H1 (cell line): Measurements from ENCODE around the gene TRIM52. TPM values are rescaled to one million over a fixed set of nuclear protein-coding genes. Genes with fewer than 3 reads are reported as not detected.

Experiments used
- CTCF ChIA-PET: fragments of 300-600 bp; sonication (Branson Sonifier 250); formaldehyde crosslinking; loops from one replicate; lab custom pipeline; 2021; ENCODE audit not compliant: partially characterized antibody; lab: Charles Lee
- POLR2A ChIA-PET: fragments of 300-600 bp; sonication (Branson Sonifier 250); formaldehyde crosslinking; loops from one replicate; lab custom pipeline; 2021; ENCODE audit warnings: inconsistent platforms; ENCODE audit not compliant: partially characterized antibody; lab: Charles Lee
- DNase-seq, 2 experiments: peaks; one replicate each; pipeline versions ENCODE4 v3.0.0 to v3.0.0-alpha.2; 2010 to 2022; ENCODE audit warnings: low spot score in 2 of 2, low read depth in 1 of 2, mixed read lengths in 1 of 2
- FAIRE-seq: peaks from 2 replicates; lab custom pipeline; 2011; peaks lifted over from hg19 to GRCh38; lab: Jason Lieb, UNC
- H2AFZ ChIP-seq: 2 replicates; pipeline ENCODE4 v1.8.1; 2012; ENCODE audit warnings: low read length, inconsistent platforms
- H2AK5ac ChIP-seq: 2 replicates; pipeline ENCODE4 v1.6.1; 2013; ENCODE audit warnings: low read depth, low read length
- H2BK120ac ChIP-seq: replicated peaks from 2 replicates; pipeline ENCODE3; 2013; ENCODE audit warnings: low read depth, low read length, inconsistent platforms
- H2BK12ac ChIP-seq: 2 replicates; pipeline ENCODE4 v1.6.1; 2013; ENCODE audit warnings: low read depth, low read length
- H2BK15ac ChIP-seq: 2 replicates; pipeline ENCODE4 v1.6.1; 2013; ENCODE audit warnings: low read length
- H2BK20ac ChIP-seq: 2 replicates; pipeline ENCODE4 v1.6.1; 2013; ENCODE audit warnings: low read length
- H2BK5ac ChIP-seq: 2 replicates; pipeline ENCODE4 v1.6.1; 2013; ENCODE audit warnings: low read depth, low read length
- H3K14ac ChIP-seq: 2 replicates; pipeline ENCODE4 v1.6.1; 2013; ENCODE audit warnings: inconsistent platforms; ENCODE audit not compliant: insufficient read length
- H3K18ac ChIP-seq: 2 replicates; pipeline ENCODE4 v1.6.1; 2013; ENCODE audit warnings: low read length; ENCODE audit errors: extremely low read depth
- H3K23ac ChIP-seq: 2 replicates; pipeline ENCODE4 v1.6.1; 2013; ENCODE audit warnings: inconsistent platforms; ENCODE audit not compliant: insufficient read length
- H3K23me2 ChIP-seq: 2 replicates; pipeline ENCODE4 v1.6.1; 2013; ENCODE audit warnings: low read depth, low read length
- H3K27ac ChIP-seq: 2 replicates; pipeline ENCODE4 v1.6.1; 2011; ENCODE audit warnings: low read depth, low read length, inconsistent platforms
- H3K27me3 ChIP-seq, 4 experiments: replicated peaks in 1 of 4; 1 replicate in 1 of 4; 2 replicates in 3 of 4; pipeline versions ENCODE4 v1.6.1 to v1.8.1; 2011 to 2013; ENCODE audit warnings: low read length in 3 of 4, mild to moderate bottlenecking in 3 of 4, inconsistent platforms in 2 of 4, mixed read lengths in 2 of 4, moderate library complexity in 1 of 4; ENCODE audit not compliant: control insufficient read depth in 3 of 4, insufficient read depth in 3 of 4; ENCODE audit errors: extremely low read depth in 1 of 4
- H3K36me3 ChIP-seq, 4 experiments: 2 replicates each; pipeline versions ENCODE4 v1.6.1 to v1.8.1; 2011 to 2013; ENCODE audit warnings: mild to moderate bottlenecking in 4 of 4, low read length in 3 of 4, moderate library complexity in 2 of 4, control low read depth in 1 of 4, inconsistent platforms in 1 of 4; ENCODE audit not compliant: insufficient read depth in 4 of 4, control insufficient read depth in 2 of 4
- H3K4ac ChIP-seq: replicated peaks from 2 replicates; pipeline ENCODE3; 2013; ENCODE audit warnings: low read length, low read depth, mixed read lengths, inconsistent platforms; ENCODE audit not compliant: insufficient read length
- H3K4me1 ChIP-seq, 4 experiments: replicated peaks in 1 of 4; 1 replicate in 1 of 4; 2 replicates in 3 of 4; pipeline versions ENCODE4 v1.6.1 to v1.8.1; 2011 to 2013; ENCODE audit warnings: low read length in 3 of 4, inconsistent platforms in 2 of 4, mixed read lengths in 1 of 4; ENCODE audit not compliant: insufficient read depth in 4 of 4, control insufficient read depth in 3 of 4
- H3K4me2 ChIP-seq, 2 experiments: 2 replicates each; pipeline versions ENCODE4 v1.6.1 to v1.8.1; 2011 to 2013; ENCODE audit warnings: low read depth in 2 of 2, low read length in 2 of 2, control low read depth in 1 of 2, inconsistent platforms in 1 of 2, mild to moderate bottlenecking in 1 of 2; ENCODE audit not compliant: insufficient read depth in 1 of 2
- H3K4me3 ChIP-seq, 4 experiments: fragments of 200-600, 300-600 bp in 1 of 4; sonication (generic), shearing (Covaris generic), sonication (Bioruptor Twin) in 1 of 4; 2 replicates each; pipeline versions ENCODE4 v1.5.1 to v1.8.1; 2011 to 2016; ENCODE audit warnings: low read length in 4 of 4, low read depth in 3 of 4, control low read depth in 2 of 4, inconsistent platforms in 2 of 4, mild to moderate bottlenecking in 2 of 4, mixed read lengths in 1 of 4, moderate library complexity in 1 of 4; ENCODE audit not compliant: insufficient read depth in 2 of 4; ENCODE audit errors: extremely low read depth in 1 of 4
- H3K56ac ChIP-seq: replicated peaks from 2 replicates; pipeline ENCODE3; 2013; ENCODE audit warnings: low read depth, mild to moderate bottlenecking, mixed read lengths, low read length, inconsistent platforms; ENCODE audit not compliant: insufficient read length
- H3K79me1 ChIP-seq: 2 replicates; pipeline ENCODE4 v1.6.1; 2013; ENCODE audit warnings: low read depth, low read length, control low read depth
- H3K79me2 ChIP-seq, 2 experiments: 2 replicates each; pipeline versions ENCODE4 v1.6.1 to v1.8.1; 2012 to 2013; ENCODE audit warnings: low read length in 2 of 2, mild to moderate bottlenecking in 2 of 2, inconsistent platforms in 1 of 2; ENCODE audit not compliant: insufficient read depth in 2 of 2, control insufficient read depth in 1 of 2
- H3K9ac ChIP-seq, 4 experiments: replicated peaks in 1 of 4; 1 replicate in 1 of 4; 2 replicates in 3 of 4; pipeline versions ENCODE4 v1.6.1 to v1.8.1; 2011 to 2013; ENCODE audit warnings: low read depth in 3 of 4, low read length in 3 of 4, control low read depth in 2 of 4, mild to moderate bottlenecking in 2 of 4, moderate library complexity in 2 of 4, inconsistent platforms in 1 of 4; ENCODE audit errors: extremely low read depth in 1 of 4
- H3K9me3 ChIP-seq, 2 experiments: 2 replicates each; pipeline versions ENCODE4 v1.6.1 to v1.8.1; 2012 to 2013; ENCODE audit warnings: mild to moderate bottlenecking in 2 of 2, moderate library complexity in 2 of 2, control low read depth in 1 of 2, inconsistent platforms in 1 of 2, low read depth in 1 of 2, low read length in 1 of 2, mixed read lengths in 1 of 2; ENCODE audit not compliant: insufficient read depth in 2 of 2
- H4K20me1 ChIP-seq, 2 experiments: replicated peaks in 1 of 2; 2 replicates each; pipeline versions ENCODE3 to v1.8.1; 2011 to 2013; ENCODE audit warnings: inconsistent platforms in 2 of 2, low read length in 2 of 2, mild to moderate bottlenecking in 1 of 2; ENCODE audit not compliant: insufficient read depth in 2 of 2, control insufficient read depth in 1 of 2
- H4K5ac ChIP-seq: 2 replicates; pipeline ENCODE4 v1.6.1; 2013; ENCODE audit warnings: low read length, low read depth, mixed read lengths, inconsistent platforms; ENCODE audit not compliant: insufficient read length
- H4K8ac ChIP-seq: 2 replicates; pipeline ENCODE4 v1.8.0; 2013; ENCODE audit warnings: mild to moderate bottlenecking, moderate library complexity, low read length, inconsistent platforms; ENCODE audit not compliant: insufficient read depth; ENCODE audit errors: extremely low read depth
- H4K91ac ChIP-seq: replicated peaks from 2 replicates; pipeline ENCODE3; 2013; ENCODE audit warnings: low read length, mixed read lengths, inconsistent platforms; ENCODE audit not compliant: insufficient read length
- CHD2 ChIP-seq: IDR thresholded peaks from 2 replicates; pipeline ENCODE4 v1.6.1; 2012; ENCODE audit warnings: low read length, improper control_type of control experiment
- EGR1 ChIP-seq: IDR thresholded peaks from 2 replicates; pipeline ENCODE4 v1.6.1; 2011; ENCODE audit warnings: low read depth, low read length, borderline replicate concordance
- GTF2F1 ChIP-seq: IDR thresholded peaks from 2 replicates; pipeline ENCODE4 v1.6.1; 2012; ENCODE audit warnings: low read depth, low read length, improper control_type of control experiment, borderline replicate concordance
- JUN ChIP-seq: IDR thresholded peaks from 2 replicates; pipeline ENCODE4 v1.6.1; 2011; ENCODE audit warnings: low read depth, mild to moderate bottlenecking, improper control_type of control experiment, low read length
- KDM1A ChIP-seq: fragments of 200-600, 300-600 bp; sonication (generic); IDR thresholded peaks from 2 replicates; pipeline ENCODE4 v1.7.1; 2016; ENCODE audit warnings: mild to moderate bottlenecking, low read length, borderline replicate concordance
- POLR2A ChIP-seq, 2 experiments: IDR thresholded peaks; 1 replicate in 1 of 2; 2 replicates in 1 of 2; pipeline ENCODE4 v1.6.1; 2011; ENCODE audit warnings: low read depth in 2 of 2, low read length in 2 of 2, mild to moderate bottlenecking in 2 of 2; ENCODE audit errors: control extremely low read depth in 1 of 2
- RBBP5 ChIP-seq: IDR thresholded peaks from 2 replicates; pipeline ENCODE4 v1.7.1; 2012; ENCODE audit warnings: low read depth, mild to moderate bottlenecking, inconsistent platforms, low read length, moderate library complexity, borderline replicate concordance
- SP2 ChIP-seq: IDR thresholded peaks from 2 replicates; pipeline ENCODE4 v1.6.1; 2012; ENCODE audit warnings: mild to moderate bottlenecking, low read length, inconsistent platforms
- SP4 ChIP-seq: IDR thresholded peaks from 2 replicates; pipeline ENCODE4 v1.6.1; 2012; ENCODE audit warnings: low read length, inconsistent platforms
- WGBS, 2 experiments: shearing (Covaris generic) in 1 of 2; methylation state at CpG; one replicate each; pipeline versions ENCODE4 v1.1.6 to v1.1.7; 2013 to 2015; ENCODE audit warnings: low lambda C conversion rate in 2 of 2, mixed read lengths in 2 of 2, inconsistent platforms in 1 of 2, low coverage in 1 of 2, missing lambda C conversion rate in 1 of 2; ENCODE audit not compliant: insufficient replicate concordance in 2 of 2, insufficient coverage in 1 of 2, insufficient read length in 1 of 2; ENCODE audit errors: extremely low coverage in 1 of 2, missing lambda C conversion rate in 1 of 2; 5-methylcytosine and 5-hydroxymethylcytosine counted together
- polyA plus RNA-seq, 7 experiments: library from polyadenylated mRNA; depleted of rRNA in 3 of 7; stranded (reverse) in 5 of 7; unstranded in 2 of 7; fragments of >200 nt in 5 of 7; fragments of 200-250 nt in 2 of 7; gene quantifications; 1 replicate in 5 of 7; 2 replicates in 1 of 7; 4 replicates in 1 of 7; pipeline versions ENCODE4 v1.2.1 to v1.2.3, GENCODE V29; 2011 to 2013; ENCODE audit warnings: missing spikeins in 2 of 7, mixed read lengths in 2 of 7
- total RNA-seq: library from RNA; stranded (reverse); fragmentation: NEBNext Ultra II Directional; extraction: Animal tissue kit (Norgen Biotek cat#: 25700); gene quantifications from 2 replicates; pipeline ENCODE4 v1.2.1, GENCODE V29; 2021
- TF ChIP-seq, protein P1 (sequence below), 3 experiments: IDR thresholded peaks; 1 replicate in 2 of 3; 2 replicates in 1 of 3; pipeline versions ENCODE4 v1.5.1 to v1.6.1; 2011; ENCODE audit warnings: low read length in 3 of 3, mild to moderate bottlenecking in 3 of 3, inconsistent platforms in 2 of 3, low read depth in 1 of 3, moderate library complexity in 1 of 3; ENCODE audit not compliant: insufficient read depth in 1 of 3; ENCODE audit errors: control extremely low read depth in 1 of 3
- TF ChIP-seq, protein P2 (sequence below): IDR thresholded peaks from 2 replicates; pipeline ENCODE4 v1.6.1; 2011; ENCODE audit warnings: low read depth, mild to moderate bottlenecking, low read length; ENCODE audit not compliant: insufficient read depth

TRIM52 gene
- total and polyA plus RNA-seq, 2 of the 8 experiments (the other 6 are each of a cell fraction or from before 2014, with no cell fraction given) = 4.2 to 5.7 TPM

DNA sequence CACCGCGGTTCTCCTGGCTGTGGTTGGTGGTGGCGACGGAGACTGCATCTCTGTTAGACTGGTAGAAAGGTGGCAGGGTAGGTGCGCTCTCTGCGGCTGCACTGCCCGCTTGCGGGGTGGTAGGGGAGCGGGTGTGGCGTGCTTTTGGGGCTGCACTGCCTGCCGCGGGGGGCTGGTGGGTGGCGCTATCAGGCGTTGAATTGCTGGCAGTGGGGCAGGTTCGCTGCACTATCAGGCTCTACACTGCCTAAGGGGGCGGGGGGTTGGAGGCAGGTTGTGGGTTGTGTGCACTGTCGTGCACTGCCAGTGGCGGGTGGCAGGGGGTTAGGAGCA, 21.0 kb upstream of the TRIM52 start:
- H3K14ac ChIP-seq = no peak overlapping the region
- no peak for DNase-seq
- no peak overlapping the region for H3K23ac ChIP-seq
- no peak overlapping the region for H2BK15ac ChIP-seq
- FAIRE-seq = no peak
- peak overlapping the region; percentile 19 for H4K91ac ChIP-seq
- no peak overlapping the region for H3K4ac ChIP-seq
- peak overlapping the region; percentile 54 to 93 (median 88) for H3K4me3 ChIP-seq
- H3K23me2 ChIP-seq = peaks cover 15% of the 10 kb centered on the region; the same call in 1 of the 2 replicates
- H2BK20ac ChIP-seq = no peak overlapping the region
- CTCF ChIA-PET = interaction anchor here (0.9 to 1.1 kb wide), 2 partner anchors 37 to 107 kb away, joined by 3 to 4 read pairs; no protein-coding TSS in a partner anchor
- H3K27ac ChIP-seq = no peak overlapping the region
- H3K9me3 ChIP-seq = no peaks in the 10 kb centered on the region
- H2BK12ac ChIP-seq = no peak overlapping the region
- peaks cover 2% of the 10 kb centered on the region for H3K79me1 ChIP-seq
- POLR2A ChIA-PET = interaction anchor here (0.9 to 3.8 kb wide), 12 partner anchors 11 to 119 kb away, joined by 3 to 40 read pairs (median 7); partner anchors contain the start of genes RACK1, TRIM41 and TRIM52
- H3K4me2 ChIP-seq = peak overlapping the region; percentile 56 to 72
- H4K8ac ChIP-seq = no peak overlapping the region
- H3K56ac ChIP-seq = no peak overlapping the region
- peaks cover 4 to 11% of the 10 kb centered on the region in 2 experiments for H4K20me1 ChIP-seq
- peak overlapping the region in 2 of 4 experiments; percentile 20 to 42; a peak in 5 of 7 replicates for H3K9ac ChIP-seq
- H3K4me1 ChIP-seq = no peaks in the 10 kb centered on the region
- H3K18ac ChIP-seq = no peak overlapping the region; the same call in 1 of the 2 replicates
- peaks cover 0 to 28% of the 10 kb centered on the region in 2 experiments; a peak in 3 of 4 replicates for H3K79me2 ChIP-seq
- peaks cover 2 to 10% (median 4%) of the 10 kb centered on the region in 4 experiments; a peak in 5 of 8 replicates for H3K36me3 ChIP-seq
- 3% methylated on average over 13 of the region's 18 CpGs; no CpG with 5 or more reads in 1 of the 2 experiments for WGBS, 2 experiments
- H3K27me3 ChIP-seq = no peaks in the 10 kb centered on the region
- H4K5ac ChIP-seq = no peak overlapping the region
- no peak overlapping the region for H2AFZ ChIP-seq
- no peak overlapping the region for H2BK120ac ChIP-seq
- H2AK5ac ChIP-seq = no peak overlapping the region
- peak overlapping the region; percentile 96; the same call in 1 of the 2 replicates for H2BK5ac ChIP-seq
- TF ChIP-seq SP2 (no peak), SP4 (no peak), CHD2 (no peak), JUN (no peak), RBBP5 (0 out of 2 replicates have a peak, but pooled peaks have one; percentile 71), KDM1A (no peak), POLR2A (IDR thresholded peaks at IDR 0.05; ENCODE audit: control extremely low read depth in 1 of 2, low read depth in 2 of 2, low read length in 2 of 2) (no peak), GTF2F1 (no peak), EGR1 (no peak)
- TF ChIP-seq, protein P1, sequence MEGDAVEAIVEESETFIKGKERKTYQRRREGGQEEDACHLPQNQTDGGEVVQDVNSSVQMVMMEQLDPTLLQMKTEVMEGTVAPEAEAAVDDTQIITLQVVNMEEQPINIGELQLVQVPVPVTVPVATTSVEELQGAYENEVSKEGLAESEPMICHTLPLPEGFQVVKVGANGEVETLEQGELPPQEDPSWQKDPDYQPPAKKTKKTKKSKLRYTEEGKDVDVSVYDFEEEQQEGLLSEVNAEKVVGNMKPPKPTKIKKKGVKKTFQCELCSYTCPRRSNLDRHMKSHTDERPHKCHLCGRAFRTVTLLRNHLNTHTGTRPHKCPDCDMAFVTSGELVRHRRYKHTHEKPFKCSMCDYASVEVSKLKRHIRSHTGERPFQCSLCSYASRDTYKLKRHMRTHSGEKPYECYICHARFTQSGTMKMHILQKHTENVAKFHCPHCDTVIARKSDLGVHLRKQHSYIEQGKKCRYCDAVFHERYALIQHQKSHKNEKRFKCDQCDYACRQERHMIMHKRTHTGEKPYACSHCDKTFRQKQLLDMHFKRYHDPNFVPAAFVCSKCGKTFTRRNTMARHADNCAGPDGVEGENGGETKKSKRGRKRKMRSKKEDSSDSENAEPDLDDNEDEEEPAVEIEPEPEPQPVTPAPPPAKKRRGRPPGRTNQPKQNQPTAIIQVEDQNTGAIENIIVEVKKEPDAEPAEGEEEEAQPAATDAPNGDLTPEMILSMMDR (IDR thresholded peaks at IDR 0.05; ENCODE audit: control extremely low read depth in 1 of 3, insufficient read depth in 1 of 3, low read depth in 1 of 3, low read length in 3 of 3) = peak in 1 of 3 experiments; percentile 10; a peak in 1 of 4 replicates
- TF ChIP-seq, protein P2, sequence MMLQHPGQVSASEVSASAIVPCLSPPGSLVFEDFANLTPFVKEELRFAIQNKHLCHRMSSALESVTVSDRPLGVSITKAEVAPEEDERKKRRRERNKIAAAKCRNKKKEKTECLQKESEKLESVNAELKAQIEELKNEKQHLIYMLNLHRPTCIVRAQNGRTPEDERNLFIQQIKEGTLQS = no peak
